ENCODE measurements around the gene ACTMAP.

DNA sequence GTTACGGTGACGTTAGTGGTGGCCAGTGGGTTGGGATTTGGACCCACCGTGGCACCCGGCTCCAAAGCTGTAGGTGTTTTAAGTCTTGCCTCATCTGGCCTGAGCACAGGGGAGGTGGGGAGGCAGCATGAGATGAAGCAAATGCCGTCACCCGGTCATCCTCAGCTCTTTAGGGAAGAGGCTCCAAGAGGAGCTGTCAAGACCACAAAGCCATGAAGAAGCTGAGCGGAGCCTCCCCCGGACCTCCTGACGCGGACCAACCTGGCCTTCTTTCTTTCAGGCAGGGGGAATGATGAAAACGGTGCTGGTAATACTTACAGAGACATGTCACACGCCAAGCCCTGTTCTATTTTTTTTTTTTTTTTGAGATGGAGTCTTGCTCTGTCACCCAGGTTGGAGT, 7.4 kb downstream of the ACTMAP start:
- TF ChIP-seq ZNF8 (CRISPR knock-in tag; IDR thresholded peaks at IDR 0.05) (no peak), ZC3H10 (CRISPR knock-in tag; IDR thresholded peaks at IDR 0.05) (no peak), ESRRG (CRISPR knock-in tag; IDR thresholded peaks at IDR 0.05) (no peak)
- TF ChIP-seq, protein P1, sequence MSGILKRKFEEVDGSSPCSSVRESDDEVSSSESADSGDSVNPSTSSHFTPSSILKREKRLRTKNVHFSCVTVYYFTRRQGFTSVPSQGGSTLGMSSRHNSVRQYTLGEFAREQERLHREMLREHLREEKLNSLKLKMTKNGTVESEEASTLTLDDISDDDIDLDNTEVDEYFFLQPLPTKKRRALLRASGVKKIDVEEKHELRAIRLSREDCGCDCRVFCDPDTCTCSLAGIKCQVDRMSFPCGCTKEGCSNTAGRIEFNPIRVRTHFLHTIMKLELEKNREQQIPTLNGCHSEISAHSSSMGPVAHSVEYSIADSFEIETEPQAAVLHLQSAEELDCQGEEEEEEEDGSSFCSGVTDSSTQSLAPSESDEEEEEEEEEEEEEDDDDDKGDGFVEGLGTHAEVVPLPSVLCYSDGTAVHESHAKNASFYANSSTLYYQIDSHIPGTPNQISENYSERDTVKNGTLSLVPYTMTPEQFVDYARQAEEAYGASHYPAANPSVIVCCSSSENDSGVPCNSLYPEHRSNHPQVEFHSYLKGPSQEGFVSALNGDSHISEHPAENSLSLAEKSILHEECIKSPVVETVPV (CRISPR knock-in tag; IDR thresholded peaks at IDR 0.05): no peak
- TF ChIP-seq, protein P2, sequence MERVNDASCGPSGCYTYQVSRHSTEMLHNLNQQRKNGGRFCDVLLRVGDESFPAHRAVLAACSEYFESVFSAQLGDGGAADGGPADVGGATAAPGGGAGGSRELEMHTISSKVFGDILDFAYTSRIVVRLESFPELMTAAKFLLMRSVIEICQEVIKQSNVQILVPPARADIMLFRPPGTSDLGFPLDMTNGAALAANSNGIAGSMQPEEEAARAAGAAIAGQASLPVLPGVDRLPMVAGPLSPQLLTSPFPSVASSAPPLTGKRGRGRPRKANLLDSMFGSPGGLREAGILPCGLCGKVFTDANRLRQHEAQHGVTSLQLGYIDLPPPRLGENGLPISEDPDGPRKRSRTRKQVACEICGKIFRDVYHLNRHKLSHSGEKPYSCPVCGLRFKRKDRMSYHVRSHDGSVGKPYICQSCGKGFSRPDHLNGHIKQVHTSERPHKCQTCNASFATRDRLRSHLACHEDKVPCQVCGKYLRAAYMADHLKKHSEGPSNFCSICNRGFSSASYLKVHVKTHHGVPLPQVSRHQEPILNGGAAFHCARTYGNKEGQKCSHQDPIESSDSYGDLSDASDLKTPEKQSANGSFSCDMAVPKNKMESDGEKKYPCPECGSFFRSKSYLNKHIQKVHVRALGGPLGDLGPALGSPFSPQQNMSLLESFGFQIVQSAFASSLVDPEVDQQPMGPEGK (CRISPR knock-in tag; IDR thresholded peaks at IDR 0.05; ENCODE audit: borderline replicate concordance): no peak

Measured in SK-N-SH treated with all-trans-retinoic acid at 6 μM for 48 hours (cell line).